A549 treated with ZK216348 at 1 μM for 4 hours (cell line): ENCODE data around the gene RNF34. TPM values are rescaled to one million over a fixed set of nuclear protein-coding genes. Genes with fewer than 3 reads are reported as not detected.

Experiments
- total RNA-seq: library from RNA; stranded (reverse); fragments of 200-300 nt; extraction: Qiagen RNA extraction; gene quantifications from 5 replicates; pipeline ENCODE4 v1.2.3, GENCODE V29; 2022; ENCODE audit warnings: low read depth

RNF34 gene, protein sequence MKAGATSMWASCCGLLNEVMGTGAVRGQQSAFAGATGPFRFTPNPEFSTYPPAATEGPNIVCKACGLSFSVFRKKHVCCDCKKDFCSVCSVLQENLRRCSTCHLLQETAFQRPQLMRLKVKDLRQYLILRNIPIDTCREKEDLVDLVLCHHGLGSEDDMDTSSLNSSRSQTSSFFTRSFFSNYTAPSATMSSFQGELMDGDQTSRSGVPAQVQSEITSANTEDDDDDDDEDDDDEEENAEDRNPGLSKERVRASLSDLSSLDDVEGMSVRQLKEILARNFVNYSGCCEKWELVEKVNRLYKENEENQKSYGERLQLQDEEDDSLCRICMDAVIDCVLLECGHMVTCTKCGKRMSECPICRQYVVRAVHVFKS
- total RNA-seq, result 33.9 to 42.7 TPM (median 36.0 TPM) in 5 replicates

DNA sequence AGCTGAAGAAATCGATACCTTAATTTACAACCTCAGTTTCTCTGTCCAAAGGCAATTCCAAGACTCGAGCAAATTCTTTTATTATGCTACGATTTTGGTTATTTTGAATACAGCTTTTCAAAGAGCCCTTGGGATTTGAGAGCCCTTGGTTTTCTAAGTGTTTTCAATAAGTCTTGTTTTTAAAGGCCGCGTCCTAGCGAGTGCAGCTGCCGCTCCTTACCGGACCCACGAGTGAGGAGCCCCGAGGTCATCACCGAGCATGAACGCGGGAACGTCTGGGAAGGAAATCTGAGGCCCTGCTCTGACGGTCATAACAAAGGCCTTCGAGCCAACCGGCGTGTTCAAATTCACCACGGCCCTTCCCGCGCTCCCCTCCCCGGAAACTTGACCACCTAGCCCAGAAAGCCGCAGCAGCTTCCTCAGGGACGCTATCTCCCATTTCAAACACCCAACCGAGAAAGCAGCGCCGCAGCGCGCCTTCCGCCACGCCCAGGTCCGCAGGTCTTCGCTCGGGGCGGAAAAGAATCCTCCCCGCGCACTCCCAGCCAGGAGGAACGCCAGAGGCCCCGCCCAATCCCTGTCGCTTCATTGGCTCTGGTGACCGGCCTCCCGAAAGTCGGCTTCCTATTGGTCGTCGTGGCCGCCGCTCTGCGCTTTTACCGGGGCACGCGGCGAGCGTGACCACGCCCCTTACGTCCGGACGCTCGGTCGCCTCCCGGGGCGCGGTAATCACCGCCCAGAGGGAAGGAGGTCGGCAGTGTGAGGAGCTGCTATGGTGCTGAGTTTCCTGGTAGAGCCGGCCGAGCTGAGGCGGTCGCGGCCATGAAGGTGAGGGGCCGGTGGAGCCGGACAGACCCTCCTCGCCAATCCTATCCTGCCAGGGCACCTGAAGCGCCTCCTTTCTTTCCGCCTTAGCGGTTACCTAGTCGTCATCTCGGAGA lies at the start of gene RNF34:
RNF34 (plus strand) TSS at position 728 of the 941 bp plus-strand sequence; CDS start at position 823, 95 bp downstream.

DNA sequence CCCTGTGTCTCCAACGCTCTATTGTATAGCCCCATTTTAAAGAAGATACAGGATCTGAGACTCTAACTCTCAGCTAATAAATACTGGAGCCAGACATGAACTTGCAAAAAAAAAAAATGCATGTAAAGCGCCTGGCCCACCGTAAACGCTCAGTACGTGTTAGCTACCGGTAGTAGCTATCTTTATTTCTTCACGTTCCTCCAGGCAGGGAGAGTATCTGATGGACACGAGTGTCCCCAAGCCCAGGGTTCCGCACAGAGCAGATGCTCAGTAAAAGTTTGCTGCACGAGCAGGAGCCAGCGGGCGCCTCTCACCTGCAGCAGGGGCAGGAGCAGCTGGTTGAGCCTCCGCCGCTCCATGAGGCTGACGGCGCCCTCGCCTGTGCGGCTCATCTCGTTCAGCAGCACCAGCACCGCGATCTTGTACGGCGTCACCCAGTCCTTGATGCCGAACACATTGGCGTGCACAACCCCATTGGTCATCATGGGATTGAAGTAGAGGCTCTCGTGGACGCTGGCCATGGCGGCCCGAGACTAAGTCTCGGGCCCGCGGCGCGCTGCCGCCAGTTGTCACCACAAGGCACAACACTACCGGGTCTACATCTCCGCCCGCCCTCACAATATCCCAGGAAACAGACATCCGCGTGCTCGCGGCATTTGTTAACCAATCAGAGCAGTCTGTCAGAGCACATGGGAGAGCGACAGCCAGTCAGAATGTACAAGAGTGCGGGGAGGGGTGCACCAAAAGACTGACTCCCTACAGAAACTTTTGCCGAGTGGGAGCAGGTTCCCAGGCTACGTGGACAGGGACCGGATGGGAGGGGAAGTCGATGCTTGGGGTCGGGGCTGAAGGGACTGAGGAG lies 47.9 kb upstream of the RNF34 start, which contains the start of gene ANAPC5:
ANAPC5 (minus strand) TSS at position 592 of the 862 bp plus-strand sequence; CDS start at position 521, 71 bp downstream.

Other genes starting within 250 kb of the RNF34 start
- 14.6 to 18.6 TPM (median 17.3 TPM) in 5 replicates for gene P2RX4, start 190.0 kb upstream of the RNF34 start, total RNA-seq
- gene CAMKK2, start 103.4 kb upstream of the RNF34 start, total RNA-seq, result 18.2 to 29.6 TPM (median 25.2 TPM) in 5 replicates
- 86.4 to 94.3 TPM (median 87.2 TPM) in 5 replicates for gene ANAPC5, start 47.7 kb upstream of the RNF34 start, total RNA-seq
- 16.5 to 22.4 TPM (median 21.0 TPM) in 5 replicates for gene KDM2B, start 180.9 kb downstream of the RNF34 start, total RNA-seq
- 18.8 to 40.6 TPM (median 38.9 TPM) in 5 replicates for gene ORAI1, start 226.4 kb downstream of the RNF34 start, total RNA-seq